ENCODE data around the gene HEG1. TPM values are rescaled to one million over a fixed set of nuclear protein-coding genes. Genes with fewer than 3 reads are reported as not detected.
"Not testable (repeated sequence)": the region's sequence is repeated elsewhere in the genome, so short reads cannot be mapped to it uniquely, and the experiment has no call there.

HEG1 gene
- total RNA-seq, 1 experiment from 2014 or later: 57.9 TPM

DNA sequence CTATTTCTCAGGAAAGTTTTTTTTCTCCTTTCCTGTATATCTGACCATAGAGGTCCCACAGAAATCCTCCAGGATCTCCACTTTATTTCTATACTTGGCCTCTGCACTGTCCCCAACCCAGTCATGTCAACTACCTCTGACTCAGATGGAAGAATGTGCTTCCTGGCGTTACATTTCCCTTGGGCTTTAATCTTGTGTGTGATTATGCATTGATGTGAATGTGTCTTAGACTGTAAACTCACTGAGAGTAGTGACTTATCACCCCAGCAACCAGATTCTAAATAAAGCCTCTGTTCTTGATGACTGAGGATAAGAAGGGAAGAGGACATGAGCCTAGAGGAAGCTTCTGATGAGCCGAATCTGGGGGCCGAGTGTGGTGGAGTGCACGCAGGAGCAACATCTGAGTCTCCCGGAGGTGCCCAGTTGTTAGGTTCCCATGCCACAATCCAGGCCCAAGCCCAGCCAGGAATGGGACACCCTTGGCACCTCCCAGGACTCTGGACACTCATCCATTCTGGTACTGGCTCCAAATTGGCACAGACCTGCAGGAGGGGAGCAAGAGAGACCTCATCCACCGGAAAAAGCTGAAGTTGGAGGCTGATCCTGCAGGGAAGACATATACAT, 32.1 kb upstream of the HEG1 start:
- no peak for DNase-seq
- no peak overlapping the region for H3K4me3 ChIP-seq (ENCODE audit: low read length)
- H3K9me2 ChIP-seq (replicated peaks; ENCODE audit: insufficient read depth, low read length): no peaks in the 10 kb centered on the region
- H3K9ac ChIP-seq (ENCODE audit: low read length): no peak overlapping the region
- H3K27me3 ChIP-seq (ENCODE audit: low read length): no peaks in the 10 kb centered on the region
- H4K20me1 ChIP-seq (ENCODE audit: insufficient read depth, low read depth, low read length): no peaks in the 10 kb centered on the region
- no peak overlapping the region for H2AFZ ChIP-seq (ENCODE audit: low read length)
- peaks cover 28% of the 10 kb centered on the region for H3K4me1 ChIP-seq (ENCODE audit: low read length)
- peaks cover 38% of the 10 kb centered on the region for H3K79me2 ChIP-seq (ENCODE audit: low read length)
- H3K4me2 ChIP-seq (ENCODE audit: low read depth, low read length, poor library complexity, severe bottlenecking): no peak overlapping the region
- peaks cover 70% of the 10 kb centered on the region for H3K36me3 ChIP-seq (ENCODE audit: insufficient read depth, low read length)
- 0 out of 2 replicates have a peak overlapping the region, but pooled peaks have one; percentile 0 for H3K27ac ChIP-seq (ENCODE audit: low read length)
- no peaks in the 10 kb centered on the region for H3K9me3 ChIP-seq (ENCODE audit: low read length)

DNA sequence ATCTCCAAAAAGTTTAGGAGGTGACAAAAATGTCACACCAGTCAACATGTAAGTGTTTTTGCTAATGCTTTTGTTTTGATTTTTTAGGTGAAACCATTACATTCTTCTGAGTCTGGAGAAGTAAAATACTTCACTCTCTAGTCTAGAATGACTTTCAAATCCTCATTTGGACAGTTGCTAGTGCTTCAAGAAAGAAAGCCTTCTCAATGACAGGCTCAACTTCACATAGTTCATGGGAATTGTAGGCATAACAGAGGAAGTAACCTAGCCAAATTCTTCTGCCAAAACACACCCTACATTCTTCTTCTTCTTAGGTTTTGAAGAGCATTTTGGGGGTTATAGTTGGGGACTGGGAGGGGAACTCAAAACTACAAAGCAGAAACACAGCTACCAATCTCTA, 29.4 kb upstream of the HEG1 start:
- H3K9me2 ChIP-seq (replicated peaks; ENCODE audit: insufficient read depth, low read length): no peaks in the 10 kb centered on the region
- no peaks in the 10 kb centered on the region for H4K20me1 ChIP-seq (ENCODE audit: insufficient read depth, low read depth, low read length)
- peaks cover 20% of the 10 kb centered on the region for H3K4me1 ChIP-seq (ENCODE audit: low read length)
- H3K4me2 ChIP-seq (ENCODE audit: low read depth, low read length, poor library complexity, severe bottlenecking): no peak overlapping the region
- H3K9ac ChIP-seq (ENCODE audit: low read length): no peak overlapping the region
- H3K27ac ChIP-seq (ENCODE audit: low read length): peak overlapping the region; percentile 32; the same call in 1 of the 2 replicates
- no peaks in the 10 kb centered on the region for H3K27me3 ChIP-seq (ENCODE audit: low read length)
- no peak overlapping the region for H2AFZ ChIP-seq (ENCODE audit: low read length)
- H3K4me3 ChIP-seq (ENCODE audit: low read length): no peak overlapping the region
- H3K9me3 ChIP-seq (ENCODE audit: low read length): no peaks in the 10 kb centered on the region
- peaks cover 49% of the 10 kb centered on the region for H3K36me3 ChIP-seq (ENCODE audit: insufficient read depth, low read length)
- DNase-seq: no peak
- H3K79me2 ChIP-seq (ENCODE audit: low read length): peaks cover 14% of the 10 kb centered on the region

DNA sequence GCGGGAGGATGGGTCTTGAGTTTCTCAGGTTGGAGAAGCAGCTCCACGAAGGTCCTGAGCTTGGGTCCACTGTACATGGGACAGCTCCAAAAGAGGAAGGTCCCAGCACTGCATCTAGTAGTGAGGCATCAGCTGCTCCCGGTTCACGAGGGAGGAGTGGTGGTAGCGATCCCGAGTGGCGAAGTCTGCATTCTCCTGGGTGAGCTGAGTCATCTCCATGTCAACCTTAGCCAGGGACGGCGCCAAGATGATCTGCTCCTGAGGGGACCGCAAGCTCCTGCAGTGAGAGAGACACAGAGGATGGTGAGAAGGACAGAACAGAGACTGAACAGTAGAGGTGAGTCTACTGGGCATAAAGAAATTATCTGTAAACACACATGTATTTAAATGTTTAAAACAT, 28.0 kb upstream of the HEG1 start:
- Histone ChIP-seq H3K27ac (ENCODE audit: low read length) (0 out of 2 replicates have a peak overlapping the region, but pooled peaks have one; percentile 37), H3K79me2 (ENCODE audit: low read length) (peaks cover 7% of the 10 kb centered on the region; the same call in 1 of the 2 replicates), H3K4me3 (ENCODE audit: low read length) (no peak overlapping the region), H3K9me2 (replicated peaks; ENCODE audit: insufficient read depth, low read length) (no peaks in the 10 kb centered on the region), H3K27me3 (ENCODE audit: low read length) (no peaks in the 10 kb centered on the region), H3K9me3 (ENCODE audit: low read length) (no peaks in the 10 kb centered on the region), H3K4me2 (ENCODE audit: low read depth, low read length, poor library complexity, severe bottlenecking) (no peak overlapping the region), H2AFZ (ENCODE audit: low read length) (no peak overlapping the region), H4K20me1 (ENCODE audit: insufficient read depth, low read depth, low read length) (0 out of 2 replicates have a peak, but pooled peaks cover 4% of the 10 kb centered on the region), H3K36me3 (ENCODE audit: insufficient read depth, low read length) (peaks cover 49% of the 10 kb centered on the region), H3K4me1 (ENCODE audit: low read length) (peaks cover 30% of the 10 kb centered on the region), H3K9ac (ENCODE audit: low read length) (no peak overlapping the region)
- no peak for DNase-seq

DNA sequence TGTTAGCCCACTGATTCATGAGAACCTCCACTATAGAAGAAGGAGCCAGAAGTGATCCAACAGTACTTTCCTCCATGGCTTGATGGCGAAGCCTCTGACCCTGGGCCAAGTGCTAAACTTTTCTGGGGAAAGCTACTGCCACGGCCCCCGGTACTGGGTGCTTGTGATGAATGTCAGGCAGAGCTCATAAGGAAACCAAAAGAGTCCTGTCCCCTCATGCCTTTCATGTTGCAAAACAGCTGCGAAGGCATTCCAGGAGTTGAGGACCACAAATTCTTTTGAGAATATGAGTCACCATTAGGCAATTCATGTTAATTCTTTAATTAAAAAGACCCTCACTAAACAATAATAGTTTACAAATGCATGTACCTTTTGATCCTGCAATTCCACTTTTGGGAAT, 26.5 kb upstream of the HEG1 start:
- not testable (repeated sequence) for H2AFZ ChIP-seq (ENCODE audit: low read length); H3K27ac ChIP-seq (ENCODE audit: low read length); H3K4me3 ChIP-seq (ENCODE audit: low read length); H3K4me2 ChIP-seq (ENCODE audit: low read depth, low read length, poor library complexity, severe bottlenecking); H3K79me2 ChIP-seq (ENCODE audit: low read length); H3K27me3 ChIP-seq (ENCODE audit: low read length); H3K9me2 ChIP-seq (replicated peaks; ENCODE audit: insufficient read depth, low read length); H3K9me3 ChIP-seq (ENCODE audit: low read length); H4K20me1 ChIP-seq (ENCODE audit: insufficient read depth, low read depth, low read length); H3K9ac ChIP-seq (ENCODE audit: low read length); DNase-seq
- Histone ChIP-seq H3K4me1 (ENCODE audit: low read length) (peaks cover 45% of the 10 kb centered on the region), H3K36me3 (ENCODE audit: insufficient read depth, low read length) (peaks cover 47% of the 10 kb centered on the region)

DNA sequence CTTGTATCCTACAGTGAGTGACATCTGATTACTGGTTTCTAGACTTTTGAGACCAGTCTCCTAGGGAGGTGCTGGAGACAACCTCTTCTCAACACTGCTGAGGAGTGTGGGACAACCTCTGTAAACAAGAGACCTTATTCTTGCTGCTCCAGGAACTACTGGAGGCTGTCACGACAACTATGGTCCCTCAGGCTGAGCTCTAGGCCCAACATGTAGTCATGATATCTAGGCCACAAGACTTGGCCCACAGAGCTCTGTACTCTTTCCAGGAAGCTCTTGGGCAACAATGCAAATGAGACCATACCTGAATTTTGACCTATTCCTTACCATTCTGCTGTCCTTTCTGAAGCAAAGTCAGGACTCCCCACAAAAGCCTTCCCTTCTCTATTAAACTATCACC, 24.3 kb upstream of the HEG1 start:
- Histone ChIP-seq H3K27ac (ENCODE audit: low read length) (no peak overlapping the region), H3K36me3 (ENCODE audit: insufficient read depth, low read length) (peaks cover 40% of the 10 kb centered on the region), H3K27me3 (ENCODE audit: low read length) (no peaks in the 10 kb centered on the region), H3K4me3 (ENCODE audit: low read length) (no peak overlapping the region), H2AFZ (ENCODE audit: low read length) (no peak overlapping the region), H3K9me2 (replicated peaks; ENCODE audit: insufficient read depth, low read length) (no peaks in the 10 kb centered on the region), H3K9me3 (ENCODE audit: low read length) (no peaks in the 10 kb centered on the region), H3K4me2 (ENCODE audit: low read depth, low read length, poor library complexity, severe bottlenecking) (no peak overlapping the region), H3K79me2 (ENCODE audit: low read length) (no peaks in the 10 kb centered on the region; the same call in 1 of the 2 replicates), H3K4me1 (ENCODE audit: low read length) (peaks cover 67% of the 10 kb centered on the region), H4K20me1 (ENCODE audit: insufficient read depth, low read depth, low read length) (0 out of 2 replicates have a peak, but pooled peaks cover 4% of the 10 kb centered on the region), H3K9ac (ENCODE audit: low read length) (no peak overlapping the region)
- DNase-seq: no peak

DNA sequence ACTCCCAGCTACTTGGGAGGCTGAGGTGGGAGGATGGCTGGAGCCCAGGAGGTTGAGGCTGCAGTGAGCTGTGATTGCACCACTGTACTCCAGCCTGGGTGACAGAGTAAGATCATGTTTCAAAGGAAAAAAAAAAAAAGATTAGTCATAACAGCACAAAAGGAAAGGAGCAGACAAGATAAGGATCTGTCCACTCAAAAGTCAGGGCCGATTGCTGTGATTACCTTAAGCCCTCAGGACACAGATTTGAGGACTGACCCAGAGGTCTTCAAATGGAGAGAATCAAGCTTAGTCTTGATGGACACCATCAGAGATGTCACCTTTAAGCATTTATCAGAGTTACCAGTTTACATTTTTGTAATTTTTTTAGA, 23.9 kb upstream of the HEG1 start:
- no peak overlapping the region for H3K27ac ChIP-seq (ENCODE audit: low read length)
- no peaks in the 10 kb centered on the region for H3K27me3 ChIP-seq (ENCODE audit: low read length)
- no peaks in the 10 kb centered on the region for H3K9me3 ChIP-seq (ENCODE audit: low read length)
- no peak for DNase-seq
- no peak overlapping the region for H3K9ac ChIP-seq (ENCODE audit: low read length)
- peaks cover 44% of the 10 kb centered on the region for H3K36me3 ChIP-seq (ENCODE audit: insufficient read depth, low read length)
- H3K9me2 ChIP-seq (replicated peaks; ENCODE audit: insufficient read depth, low read length): no peaks in the 10 kb centered on the region
- peaks cover 72% of the 10 kb centered on the region for H3K4me1 ChIP-seq (ENCODE audit: low read length)
- no peaks in the 10 kb centered on the region; the same call in 1 of the 2 replicates for H3K79me2 ChIP-seq (ENCODE audit: low read length)
- H2AFZ ChIP-seq (ENCODE audit: low read length): no peak overlapping the region
- H4K20me1 ChIP-seq (ENCODE audit: insufficient read depth, low read depth, low read length): 0 out of 2 replicates have a peak, but pooled peaks cover 4% of the 10 kb centered on the region
- H3K4me2 ChIP-seq (ENCODE audit: low read depth, low read length, poor library complexity, severe bottlenecking): no peak overlapping the region
- H3K4me3 ChIP-seq (ENCODE audit: low read length): no peak overlapping the region

DNA sequence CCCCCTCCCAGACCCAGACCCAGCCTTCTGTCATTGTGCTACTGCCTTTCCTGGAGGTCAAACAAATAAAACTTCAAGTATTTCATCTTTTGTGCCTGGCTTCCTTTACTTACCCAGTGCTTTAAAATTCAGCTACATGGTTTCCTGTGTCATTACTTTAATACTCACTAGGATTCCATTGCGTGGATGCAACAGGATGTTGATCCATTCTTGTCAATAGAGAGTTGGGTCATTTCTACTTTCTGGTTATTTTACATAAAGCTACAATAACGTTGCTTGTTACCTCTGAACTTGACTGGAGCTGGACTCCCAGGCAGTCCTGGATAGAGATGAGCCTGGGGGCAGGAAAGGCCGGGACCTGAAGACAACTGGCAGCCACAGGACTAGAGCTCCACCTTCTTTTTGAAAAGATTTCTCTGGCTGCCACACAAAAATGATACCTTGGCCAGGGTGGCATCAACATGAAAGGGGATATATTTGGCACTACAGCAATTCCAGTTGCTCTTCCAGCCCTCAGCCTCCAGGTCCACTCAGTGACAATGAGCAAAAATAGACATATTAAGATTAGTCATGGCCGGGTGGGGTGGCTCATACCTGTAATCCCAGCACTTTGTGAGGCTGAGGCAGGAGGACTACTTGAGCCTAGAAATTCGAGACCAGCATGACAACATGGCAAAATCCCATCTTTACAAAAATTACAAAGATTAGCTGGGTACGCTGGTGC, 23.3 kb upstream of the HEG1 start:
- DNase-seq: no peak
- Histone ChIP-seq H4K20me1 (ENCODE audit: insufficient read depth, low read depth, low read length) (0 out of 2 replicates have a peak, but pooled peaks cover 4% of the 10 kb centered on the region), H3K9me3 (ENCODE audit: low read length) (no peaks in the 10 kb centered on the region), H3K36me3 (ENCODE audit: insufficient read depth, low read length) (peaks cover 47% of the 10 kb centered on the region), H3K27ac (ENCODE audit: low read length) (no peak overlapping the region), H3K9me2 (replicated peaks; ENCODE audit: insufficient read depth, low read length) (no peaks in the 10 kb centered on the region), H3K4me1 (ENCODE audit: low read length) (peaks cover 77% of the 10 kb centered on the region), H3K4me3 (ENCODE audit: low read length) (no peak overlapping the region), H2AFZ (ENCODE audit: low read length) (no peak overlapping the region), H3K4me2 (ENCODE audit: low read depth, low read length, poor library complexity, severe bottlenecking) (no peak overlapping the region), H3K79me2 (ENCODE audit: low read length) (no peaks in the 10 kb centered on the region; the same call in 1 of the 2 replicates), H3K9ac (ENCODE audit: low read length) (no peak overlapping the region), H3K27me3 (ENCODE audit: low read length) (no peaks in the 10 kb centered on the region)

DNA sequence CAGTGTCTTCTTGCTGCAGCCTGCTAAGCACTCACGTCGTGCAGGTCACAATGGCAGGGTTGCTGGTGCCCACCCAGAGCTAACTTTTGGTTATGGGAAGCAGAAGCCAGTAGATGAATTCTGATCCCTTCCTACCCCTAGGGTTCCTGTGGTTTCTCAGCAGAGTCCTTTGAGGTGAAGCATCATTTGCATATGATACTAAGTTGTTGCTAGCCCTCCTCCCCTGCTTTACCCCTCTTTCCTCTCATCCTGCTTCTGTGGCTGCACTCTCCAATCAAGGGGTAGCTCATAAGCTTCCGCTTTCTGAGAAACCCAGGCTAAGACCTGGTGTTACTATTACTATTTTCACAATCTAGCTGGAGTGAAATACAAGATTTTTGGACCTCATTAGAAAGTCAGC, 22.1 kb upstream of the HEG1 start:
- DNase-seq: peak; percentile 76
- Histone ChIP-seq H3K36me3 (ENCODE audit: insufficient read depth, low read length) (peaks cover 44% of the 10 kb centered on the region), H2AFZ (ENCODE audit: low read length) (no peak overlapping the region), H4K20me1 (ENCODE audit: insufficient read depth, low read depth, low read length) (0 out of 2 replicates have a peak, but pooled peaks cover 4% of the 10 kb centered on the region), H3K79me2 (ENCODE audit: low read length) (no peaks in the 10 kb centered on the region; the same call in 1 of the 2 replicates), H3K9me2 (replicated peaks; ENCODE audit: insufficient read depth, low read length) (no peaks in the 10 kb centered on the region), H3K4me2 (ENCODE audit: low read depth, low read length, poor library complexity, severe bottlenecking) (peak overlapping the region; percentile 64), H3K9ac (ENCODE audit: low read length) (0 out of 2 replicates have a peak overlapping the region, but pooled peaks have one; percentile 9), H3K27ac (ENCODE audit: low read length) (peak overlapping the region; percentile 69), H3K27me3 (ENCODE audit: low read length) (no peaks in the 10 kb centered on the region), H3K9me3 (ENCODE audit: low read length) (no peaks in the 10 kb centered on the region), H3K4me1 (ENCODE audit: low read length) (peaks cover 89% of the 10 kb centered on the region), H3K4me3 (ENCODE audit: low read length) (peak overlapping the region; percentile 3; the same call in 1 of the 2 replicates)
